HepG2 (cell line): ENCODE results near the gene DGKG. TPM values are rescaled to one million over a fixed set of nuclear protein-coding genes. Genes with fewer than 3 reads are reported as not detected.

Source experiments
- ADNP ChIP-seq: sonication (generic); formaldehyde crosslinking; IDR thresholded peaks from 2 replicates; pipeline ENCODE4 v1.4.0; 2020; ENCODE audit warnings: missing genetic modification reagents
- KDM6A ChIP-seq: IDR thresholded peaks from 2 replicates; pipeline ENCODE4 v1.6.1; 2016; ENCODE audit warnings: low read depth
- MAF1 ChIP-seq: sonication (generic); formaldehyde crosslinking; IDR thresholded peaks from 2 replicates; pipeline ENCODE4 v1.5.0; 2020; ENCODE audit warnings: missing genetic modification reagents, borderline replicate concordance
- PAWR ChIP-seq: sonication (generic); formaldehyde crosslinking; IDR thresholded peaks from 2 replicates; pipeline ENCODE4 v1.4.0; 2020; ENCODE audit warnings: missing genetic modification reagents, mild to moderate bottlenecking, borderline replicate concordance
- REPIN1 ChIP-seq: sonication (generic); formaldehyde crosslinking; IDR thresholded peaks from 2 replicates; pipeline ENCODE4 v1.8.0; 2022; ENCODE audit warnings: missing genetic modification reagents, low read depth, mild to moderate bottlenecking, borderline replicate concordance
- SSRP1 ChIP-seq: IDR thresholded peaks from 2 replicates; pipeline ENCODE4 v1.6.1; 2016; ENCODE audit warnings: control low read depth
- XBP1 ChIP-seq: sonication (generic); formaldehyde crosslinking; IDR thresholded peaks from 2 replicates; pipeline ENCODE4 v1.5.0; 2020; ENCODE audit warnings: missing genetic modification reagents
- ZFY ChIP-seq: sonication (generic); formaldehyde crosslinking; IDR thresholded peaks from 2 replicates; pipeline ENCODE4 v1.4.0; 2020; ENCODE audit warnings: missing genetic modification reagents
- ZNF256 ChIP-seq: sonication (generic); formaldehyde crosslinking; conservative IDR thresholded peaks from 2 replicates; pipeline ENCODE4 v1.4.0; 2020; ENCODE audit warnings: missing genetic modification reagents
- ZNF816 ChIP-seq: sonication (generic); formaldehyde crosslinking; IDR thresholded peaks from 2 replicates; pipeline ENCODE4 v1.8.0; 2022; ENCODE audit warnings: missing genetic modification reagents, mild to moderate bottlenecking, borderline replicate concordance
- polyA plus RNA-seq, 8 experiments: library from polyadenylated mRNA; depleted of rRNA in 3 of 8; stranded (reverse) in 7 of 8; unstranded in 1 of 8; fragments of >200 nt; fragmentation: Illumina TruSeq in 4 of 8; extraction: Trizol in 4 of 8; gene quantifications; 2 replicates each; pipeline versions ENCODE4 v1.2.1 to v1.2.3, GENCODE V29; 2011 to 2016; ENCODE audit warnings: low read depth in 4 of 8, missing spikeins in 1 of 8, mixed read lengths in 1 of 8; ENCODE audit not compliant: insufficient read depth in 1 of 8
- total RNA-seq, 5 experiments: library from RNA; depleted of rRNA; stranded (reverse); fragments of >200 nt; fragmentation: Illumina TruSeq; extraction: Trizol; gene quantifications; 2 replicates each; pipeline ENCODE4 v1.2.3, GENCODE V29; 2016; ENCODE audit warnings: low read depth in 1 of 5
- TF ChIP-seq, protein P1 (sequence below): sonication (generic); formaldehyde crosslinking; conservative IDR thresholded peaks from 2 replicates; pipeline ENCODE4 v1.4.0; 2020; ENCODE audit warnings: missing genetic modification reagents
- TF ChIP-seq, protein P2 (sequence below): sonication (generic); formaldehyde crosslinking; IDR thresholded peaks from 2 replicates; pipeline ENCODE4 v1.8.0; 2022; ENCODE audit warnings: mild to moderate bottlenecking, missing genetic modification reagents, moderate library complexity
- TF ChIP-seq, protein P3 (sequence below): sonication (generic); formaldehyde crosslinking; IDR thresholded peaks from 2 replicates; pipeline ENCODE4 v1.4.0; 2020; ENCODE audit warnings: low read depth, mild to moderate bottlenecking, missing genetic modification reagents

DGKG gene
- total and polyA plus RNA-seq, 2 of the 13 experiments (the other 11 are each of a cell fraction or from before 2014, with no cell fraction given) = 3.8 to 6.2 TPM

DNA sequence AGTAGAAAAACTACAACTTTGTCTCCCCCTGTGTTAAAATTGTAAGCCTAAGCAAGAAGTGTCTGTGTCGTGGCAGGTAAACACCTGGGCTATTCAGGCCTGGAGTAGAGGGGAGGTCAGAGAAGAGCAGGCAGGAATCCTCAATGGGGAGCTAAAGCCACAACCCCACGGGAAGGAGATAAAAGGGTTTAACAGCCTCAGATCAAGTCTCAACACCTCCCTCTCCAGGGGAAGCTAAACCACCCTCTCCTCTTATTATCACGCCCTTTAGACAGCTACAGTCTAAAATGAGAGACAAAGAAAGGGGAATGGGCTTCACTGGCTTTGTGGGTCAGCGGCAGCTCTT is 264.7 kb downstream of the DGKG start (continued):
- TF ChIP-seq, protein P1, sequence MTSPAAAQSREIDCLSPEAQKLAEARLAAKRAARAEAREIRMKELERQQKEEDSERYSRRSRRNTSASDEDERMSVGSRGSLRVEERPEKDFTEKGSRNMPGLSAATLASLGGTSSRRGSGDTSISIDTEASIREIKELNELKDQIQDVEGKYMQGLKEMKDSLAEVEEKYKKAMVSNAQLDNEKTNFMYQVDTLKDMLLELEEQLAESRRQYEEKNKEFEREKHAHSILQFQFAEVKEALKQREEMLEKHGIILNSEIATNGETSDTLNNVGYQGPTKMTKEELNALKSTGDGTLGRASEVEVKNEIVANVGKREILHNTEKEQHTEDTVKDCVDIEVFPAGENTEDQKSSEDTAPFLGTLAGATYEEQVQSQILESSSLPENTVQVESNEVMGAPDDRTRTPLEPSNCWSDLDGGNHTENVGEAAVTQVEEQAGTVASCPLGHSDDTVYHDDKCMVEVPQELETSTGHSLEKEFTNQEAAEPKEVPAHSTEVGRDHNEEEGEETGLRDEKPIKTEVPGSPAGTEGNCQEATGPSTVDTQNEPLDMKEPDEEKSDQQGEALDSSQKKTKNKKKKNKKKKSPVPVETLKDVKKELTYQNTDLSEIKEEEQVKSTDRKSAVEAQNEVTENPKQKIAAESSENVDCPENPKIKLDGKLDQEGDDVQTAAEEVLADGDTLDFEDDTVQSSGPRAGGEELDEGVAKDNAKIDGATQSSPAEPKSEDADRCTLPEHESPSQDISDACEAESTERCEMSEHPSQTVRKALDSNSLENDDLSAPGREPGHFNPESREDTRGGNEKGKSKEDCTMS (CRISPR knock-in tag) = no peak
- TF ChIP-seq SSRP1 (CRISPR knock-in tag) = 0 out of 2 replicates have a peak, but pooled peaks have one; percentile 72
- TF ChIP-seq, protein P2, sequence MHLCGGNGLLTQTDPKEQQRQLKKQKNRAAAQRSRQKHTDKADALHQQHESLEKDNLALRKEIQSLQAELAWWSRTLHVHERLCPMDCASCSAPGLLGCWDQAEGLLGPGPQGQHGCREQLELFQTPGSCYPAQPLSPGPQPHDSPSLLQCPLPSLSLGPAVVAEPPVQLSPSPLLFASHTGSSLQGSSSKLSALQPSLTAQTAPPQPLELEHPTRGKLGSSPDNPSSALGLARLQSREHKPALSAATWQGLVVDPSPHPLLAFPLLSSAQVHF = no peak
- no peak for TF ChIP-seq PAWR
- TF ChIP-seq KDM6A (CRISPR knock-in tag) = no peak
- TF ChIP-seq ZNF256 (CRISPR knock-in tag) = no peak
- no peak for TF ChIP-seq ADNP (CRISPR knock-in tag)
- TF ChIP-seq REPIN1 = no peak
- no peak for TF ChIP-seq MAF1 (CRISPR knock-in tag)
- TF ChIP-seq, protein P3, sequence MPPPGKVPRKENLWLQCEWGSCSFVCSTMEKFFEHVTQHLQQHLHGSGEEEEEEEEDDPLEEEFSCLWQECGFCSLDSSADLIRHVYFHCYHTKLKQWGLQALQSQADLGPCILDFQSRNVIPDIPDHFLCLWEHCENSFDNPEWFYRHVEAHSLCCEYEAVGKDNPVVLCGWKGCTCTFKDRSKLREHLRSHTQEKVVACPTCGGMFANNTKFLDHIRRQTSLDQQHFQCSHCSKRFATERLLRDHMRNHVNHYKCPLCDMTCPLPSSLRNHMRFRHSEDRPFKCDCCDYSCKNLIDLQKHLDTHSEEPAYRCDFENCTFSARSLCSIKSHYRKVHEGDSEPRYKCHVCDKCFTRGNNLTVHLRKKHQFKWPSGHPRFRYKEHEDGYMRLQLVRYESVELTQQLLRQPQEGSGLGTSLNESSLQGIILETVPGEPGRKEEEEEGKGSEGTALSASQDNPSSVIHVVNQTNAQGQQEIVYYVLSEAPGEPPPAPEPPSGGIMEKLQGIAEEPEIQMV (CRISPR knock-in tag) = no peak
- TF ChIP-seq XBP1 (CRISPR knock-in tag) = no peak
- TF ChIP-seq ZFY (CRISPR knock-in tag) = peak; percentile 43; the same call in 1 of the 2 replicates
- TF ChIP-seq ZNF816 (CRISPR knock-in tag) = no peak

Other genes with a start within 250 kb of the DGKG start
- gene CRYGS, start 182.1 kb upstream of the DGKG start, total RNA-seq (2016; rRNA removed; fragmentation: Illumina TruSeq; extraction: Trizol) = 0.22 and 2.1 TPM in 2 replicates
- gene CRYGS, start 182.1 kb upstream of the DGKG start, polyA plus RNA-seq (2011; rRNA removed) = 6.7 TPM in 2 replicates
- 16.2 and 20.1 TPM in 2 replicates for gene TBCCD1, start 205.1 kb upstream of the DGKG start, total RNA-seq (2016; rRNA removed; fragmentation: Illumina TruSeq; extraction: Trizol)
- 12.4 and 13.6 TPM in 2 replicates for gene TBCCD1, start 205.1 kb upstream of the DGKG start, polyA plus RNA-seq (2011; rRNA removed)
- gene DNAJB11, start 208.5 kb upstream of the DGKG start, total RNA-seq (2016; rRNA removed; fragmentation: Illumina TruSeq; extraction: Trizol) = 62.5 and 132 TPM in 2 replicates
- 33.1 and 41.0 TPM in 2 replicates for gene DNAJB11, start 208.5 kb upstream of the DGKG start, polyA plus RNA-seq (2011; rRNA removed)